ENCODE results near the gene GPR153. TPM values are rescaled to one million over a fixed set of nuclear protein-coding genes. Genes with fewer than 3 reads are reported as not detected.

GPR153 gene
- total RNA-seq, 1 donor from 2014 or later: 8.4 TPM

GRCh38 chr1:6274622-6275139, 13.8 kb upstream of the GPR153 start:
- peaks cover 8% of the 10 kb centered on the region for H3K27me3 Mint-ChIP-seq (ENCODE audit: insufficient read depth, low read depth)
- Histone ChIP-seq H3K4me2 (no peak overlapping the region), H3K4me3 (no peak overlapping the region), H3K4me1 (peaks cover 22% of the 10 kb centered on the region), H3K9me3 (ENCODE audit: low read depth) (no peaks in the 10 kb centered on the region), H3K27ac (no peak overlapping the region), H3K27me3 (no peaks in the 10 kb centered on the region), H3K79me2 (ENCODE audit: low read depth) (no peaks in the 10 kb centered on the region), H3F3A (ENCODE audit: low read depth) (peaks cover 13% of the 10 kb centered on the region), H2AFZ (replicated peaks) (no peak overlapping the region), H4K20me1 (ENCODE audit: low read depth) (peaks cover 28% of the 10 kb centered on the region), H3K36me3 (no peaks in the 10 kb centered on the region), H3K9ac (no peak overlapping the region)
- H3K4me1 Mint-ChIP-seq: peaks cover 70% of the 10 kb centered on the region
- TF ChIP-seq EZH2phosphoT487 (IDR thresholded peaks at IDR 0.05) (no peak), CTCF (IDR thresholded peaks at IDR 0.05) (no peak)
- DNase-seq (ENCODE audit: low spot score): no peak
- H3K4me3 Mint-ChIP-seq: no peak overlapping the region
- no peaks in the 10 kb centered on the region for H3K9me3 Mint-ChIP-seq
- H3K36me3 Mint-ChIP-seq: peaks cover 4% of the 10 kb centered on the region
- H3K27ac Mint-ChIP-seq: peak overlapping the region; percentile 29

GRCh38 chr1:6274102-6274501, 13.2 kb upstream of the GPR153 start:
- H3K27me3 ChIP-seq: no peaks in the 10 kb centered on the region
- H4K20me1 ChIP-seq (ENCODE audit: low read depth): peaks cover 28% of the 10 kb centered on the region
- H3K4me2 ChIP-seq: no peak overlapping the region
- no peak overlapping the region for H3K27ac ChIP-seq
- H3K9ac ChIP-seq: no peak overlapping the region
- peak; percentile 1 for DNase-seq (ENCODE audit: low spot score)
- no peak overlapping the region for H3K4me3 Mint-ChIP-seq
- no peaks in the 10 kb centered on the region for H3K9me3 Mint-ChIP-seq
- no peaks in the 10 kb centered on the region for H3K79me2 ChIP-seq (ENCODE audit: low read depth)
- H2AFZ ChIP-seq (replicated peaks): no peak overlapping the region
- H3K4me3 ChIP-seq: no peak overlapping the region
- H3F3A ChIP-seq (ENCODE audit: low read depth): peaks cover 13% of the 10 kb centered on the region
- H3K36me3 Mint-ChIP-seq: peaks cover 4% of the 10 kb centered on the region
- peaks cover 22% of the 10 kb centered on the region for H3K4me1 ChIP-seq
- H3K4me1 Mint-ChIP-seq: peaks cover 70% of the 10 kb centered on the region
- peaks cover 8% of the 10 kb centered on the region for H3K27me3 Mint-ChIP-seq (ENCODE audit: insufficient read depth, low read depth)
- no peaks in the 10 kb centered on the region for H3K9me3 ChIP-seq (ENCODE audit: low read depth)
- no peaks in the 10 kb centered on the region for H3K36me3 ChIP-seq
- TF ChIP-seq EZH2 (IDR thresholded peaks at IDR 0.05) (no peak), EZH2phosphoT487 (IDR thresholded peaks at IDR 0.05) (no peak), CTCF (IDR thresholded peaks at IDR 0.05) (no peak)
- H3K27ac Mint-ChIP-seq: no peak overlapping the region

DNA sequence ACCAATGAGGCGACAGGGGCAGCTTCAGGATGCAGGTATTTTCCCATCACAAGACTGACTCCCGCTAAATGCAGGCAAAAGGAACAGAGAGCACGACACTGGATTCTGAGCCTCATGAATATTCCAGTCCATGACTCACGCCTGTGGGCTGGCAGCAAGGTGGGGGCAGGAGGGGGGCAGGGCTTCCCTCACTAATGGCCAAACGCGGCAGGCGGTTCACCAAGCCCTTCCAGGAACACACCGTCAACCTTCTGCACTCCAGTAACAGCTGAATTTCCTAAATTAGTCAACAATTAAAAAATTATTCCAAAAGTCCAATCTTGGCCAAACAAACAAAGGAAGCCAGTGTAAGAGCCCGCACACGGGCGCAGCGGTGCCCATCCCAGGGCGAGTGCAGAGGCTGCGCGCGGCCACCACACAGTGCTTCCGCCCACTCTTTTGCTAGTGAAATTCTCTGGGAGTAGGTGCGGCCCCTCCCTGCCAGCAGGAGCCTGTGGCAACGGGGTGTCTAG, 12.5 kb upstream of the GPR153 start:
- Histone ChIP-seq H3K9ac (no peak overlapping the region), H3K27ac (no peak overlapping the region), H3K4me1 (peaks cover 25% of the 10 kb centered on the region), H3K36me3 (no peaks in the 10 kb centered on the region), H3K9me3 (ENCODE audit: low read depth) (no peaks in the 10 kb centered on the region), H3K79me2 (ENCODE audit: low read depth) (no peaks in the 10 kb centered on the region), H4K20me1 (ENCODE audit: low read depth) (peaks cover 28% of the 10 kb centered on the region), H2AFZ (replicated peaks) (no peak overlapping the region), H3F3A (ENCODE audit: low read depth) (peaks cover 13% of the 10 kb centered on the region), H3K4me3 (no peak overlapping the region), H3K27me3 (no peaks in the 10 kb centered on the region), H3K4me2 (no peak overlapping the region)
- H3K36me3 Mint-ChIP-seq: peaks cover under 1% of the 10 kb centered on the region
- H3K4me3 Mint-ChIP-seq: peak overlapping the region; percentile 35
- peaks cover 70% of the 10 kb centered on the region for H3K4me1 Mint-ChIP-seq
- H3K27me3 Mint-ChIP-seq (ENCODE audit: insufficient read depth, low read depth): peaks cover 6% of the 10 kb centered on the region
- no peaks in the 10 kb centered on the region for H3K9me3 Mint-ChIP-seq
- peak; percentile 18 for DNase-seq (ENCODE audit: low spot score)
- TF ChIP-seq CTCF (IDR thresholded peaks at IDR 0.05) (no peak), EZH2 (IDR thresholded peaks at IDR 0.05) (no peak)
- H3K27ac Mint-ChIP-seq: peak overlapping the region; percentile 82

Measured in neural progenitor cell (in vitro differentiated cells).